Measurements from ENCODE around the gene RGS9. TPM values are rescaled to one million over a fixed set of nuclear protein-coding genes. Genes with fewer than 3 reads are reported as not detected.
"Not testable (repeated sequence)": the region's sequence is repeated elsewhere in the genome, so short reads cannot be mapped to it uniquely, and the experiment has no call there.

The RGS9 gene
- total and polyA plus RNA-seq, 10 donors: 5.5 to 9.6 (median 7.4) TPM

GRCh38 chr17:65093930-65094329 lies 43.2 kb upstream of the RGS9 start:
- no peak overlapping the region for H3K27ac ChIP-seq
- TF ChIP-seq POLR2A (IDR thresholded peaks at IDR 0.05): no peak
- TF ChIP-seq CTCF (IDR thresholded peaks at IDR 0.05 in 8 of 11, conservative IDR thresholded peaks at IDR 0.05 in 3 of 11): no peak
- TF ChIP-seq POLR2AphosphoS5 (IDR thresholded peaks at IDR 0.05): no peak
- H3K4me3 ChIP-seq: no peak overlapping the region
- no peak for DNase-seq
- H3K27me3 ChIP-seq (replicated peaks in 1 of 7): no peaks in the 10 kb centered on the region
- no peaks in the 10 kb centered on the region for H3K36me3 ChIP-seq
- 87 to 95% (median 90%) methylated on average over 7 of the region's 7 CpGs for WGBS, 5 donors
- intact Hi-C loops (cut with DNase I; ENCODE audit: low total_unique reads): no loop called here
- H3K4me1 ChIP-seq: no peaks in the 10 kb centered on the region
- no peaks in the 10 kb centered on the region for H3K9me3 ChIP-seq

- H3K27me3 ChIP-seq (replicated peaks in 1 of 7): no peaks in the 10 kb centered on the region
- no peak for TF ChIP-seq CTCF (IDR thresholded peaks at IDR 0.05 in 8 of 11, conservative IDR thresholded peaks at IDR 0.05 in 3 of 11)
- no peak for TF ChIP-seq POLR2A (IDR thresholded peaks at IDR 0.05)
- no peak for TF ChIP-seq POLR2AphosphoS5 (IDR thresholded peaks at IDR 0.05)
- peaks cover 3 to 15% (median 9%) of the 10 kb centered on the region in 6 donors for H3K4me1 ChIP-seq
- DNase-seq: no peak
- H3K36me3 ChIP-seq: no peaks in the 10 kb centered on the region
- no peak overlapping the region for H3K27ac ChIP-seq
- no peak overlapping the region for H3K4me3 ChIP-seq
- no peaks in the 10 kb centered on the region for H3K9me3 ChIP-seq
- intact Hi-C loops (cut with DNase I; ENCODE audit: low total_unique reads): no loop called here
- WGBS, 5 donors: 87 to 94% (median 89%) methylated on average over 1 of the region's 1 CpG
Observed at GRCh38 chr17:65095465-65095864, 41.7 kb upstream of the RGS9 start.

- H3K4me1 ChIP-seq: peaks cover 3 to 24% (median 17%) of the 10 kb centered on the region in 6 donors
- intact Hi-C loops (cut with DNase I; ENCODE audit: low total_unique reads); H3K4me3 ChIP-seq; H3K36me3 ChIP-seq; H3K27me3 ChIP-seq (replicated peaks in 1 of 7); H3K27ac ChIP-seq; H3K9me3 ChIP-seq; DNase-seq: not testable (repeated sequence)
- WGBS, 5 donors: 90 to 98% (median 97%) methylated on average over 2 of the region's 2 CpGs
Observed at GRCh38 chr17:65096382-65096781, 40.8 kb upstream of the RGS9 start.

GRCh38 chr17:65097110-65097509 lies 40.1 kb upstream of the RGS9 start:
- Histone ChIP-seq H3K36me3 (no peaks in the 10 kb centered on the region), H3K4me1 (peaks cover 3 to 26% (median 19%) of the 10 kb centered on the region in 6 donors), H3K4me3 (no peak overlapping the region), H3K27me3 (replicated peaks in 1 of 7) (no peaks in the 10 kb centered on the region), H3K27ac (no peak overlapping the region), H3K9me3 (no peaks in the 10 kb centered on the region)
- TF ChIP-seq CTCF (IDR thresholded peaks at IDR 0.05 in 8 of 11, conservative IDR thresholded peaks at IDR 0.05 in 3 of 11): no peak
- no peak for TF ChIP-seq POLR2A (IDR thresholded peaks at IDR 0.05)
- TF ChIP-seq POLR2AphosphoS5 (IDR thresholded peaks at IDR 0.05): no peak
- 89 to 98% (median 96%) methylated on average over 2 of the region's 2 CpGs for WGBS, 5 donors
- DNase-seq: no peak
- intact Hi-C loops (cut with DNase I; ENCODE audit: low total_unique reads): no loop called here

- no peak for DNase-seq
- no peaks in the 10 kb centered on the region for H3K36me3 ChIP-seq
- H3K9me3 ChIP-seq: no peaks in the 10 kb centered on the region
- intact Hi-C loops (cut with DNase I; ENCODE audit: low total_unique reads): no loop called here
- H3K27me3 ChIP-seq (replicated peaks in 1 of 7): no peaks in the 10 kb centered on the region
- TF ChIP-seq POLR2A (IDR thresholded peaks at IDR 0.05): no peak
- no peak for TF ChIP-seq POLR2AphosphoS5 (IDR thresholded peaks at IDR 0.05)
- no peak for TF ChIP-seq CTCF (IDR thresholded peaks at IDR 0.05 in 8 of 11, conservative IDR thresholded peaks at IDR 0.05 in 3 of 11)
- H3K27ac ChIP-seq: peak overlapping the region in 4 of 8 donors; percentile 30 to 86 (median 82)
- peaks cover 3 to 32% (median 19%) of the 10 kb centered on the region in 6 donors for H3K4me1 ChIP-seq
- H3K4me3 ChIP-seq: no peak overlapping the region
Observed at GRCh38 chr17:65099475-65099874, 37.7 kb upstream of the RGS9 start.

Measured in spleen (tissue), 11 donors.